ENCODE data around the gene SEPTIN7.

SEPTIN7 gene

DNA sequence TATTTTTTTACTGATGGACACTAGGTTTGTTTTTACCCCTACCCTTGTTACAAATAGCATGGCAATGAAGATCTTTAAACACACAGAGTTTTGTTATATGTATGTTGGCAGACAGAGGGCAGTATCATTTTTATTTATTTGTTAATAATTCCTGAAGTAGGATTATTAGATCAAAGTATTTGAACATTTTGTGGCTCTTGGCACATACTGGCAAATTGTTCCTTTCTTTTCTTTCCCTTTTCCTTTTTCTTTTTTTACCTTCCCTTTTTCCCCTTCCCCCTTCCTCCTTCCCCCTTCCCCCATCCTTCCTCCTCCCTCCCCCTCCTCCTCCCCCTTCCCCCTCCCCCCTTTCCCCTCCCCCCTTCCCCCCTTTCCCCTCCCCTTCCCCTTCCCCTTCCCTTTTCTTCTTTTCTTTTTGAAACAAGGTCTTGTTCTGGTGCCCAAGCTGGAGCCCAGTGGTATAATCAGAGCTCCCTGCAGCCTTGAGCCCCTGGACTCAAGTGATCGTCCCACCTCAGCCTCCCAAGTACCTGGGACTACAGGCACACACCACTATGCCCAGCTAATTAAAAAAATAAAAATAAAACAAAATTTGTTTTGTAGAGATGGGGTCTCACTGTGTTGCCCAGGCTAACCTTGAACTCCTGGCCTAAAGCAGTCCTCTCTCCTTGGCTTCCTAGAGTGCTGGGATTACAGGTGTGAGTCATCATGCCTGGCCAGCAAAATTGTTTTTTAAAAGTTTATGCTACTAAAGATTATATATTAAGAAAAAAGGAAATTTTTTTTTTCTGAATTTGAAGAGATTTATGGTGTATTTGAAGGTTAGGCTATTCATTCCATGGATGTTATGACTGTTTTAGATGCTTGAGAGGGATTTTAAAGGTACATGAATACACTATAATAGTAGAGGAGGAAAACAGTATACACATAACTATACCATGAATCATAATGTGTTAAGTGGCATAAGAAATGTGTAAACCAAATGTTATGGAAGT lies 39.3 kb downstream of the SEPTIN7 start:
- DNase-seq, result no peak

GRCh38 chr7:35846816-35847412 lies 46.1 kb downstream of the SEPTIN7 start:
- no peak for DNase-seq

DNA sequence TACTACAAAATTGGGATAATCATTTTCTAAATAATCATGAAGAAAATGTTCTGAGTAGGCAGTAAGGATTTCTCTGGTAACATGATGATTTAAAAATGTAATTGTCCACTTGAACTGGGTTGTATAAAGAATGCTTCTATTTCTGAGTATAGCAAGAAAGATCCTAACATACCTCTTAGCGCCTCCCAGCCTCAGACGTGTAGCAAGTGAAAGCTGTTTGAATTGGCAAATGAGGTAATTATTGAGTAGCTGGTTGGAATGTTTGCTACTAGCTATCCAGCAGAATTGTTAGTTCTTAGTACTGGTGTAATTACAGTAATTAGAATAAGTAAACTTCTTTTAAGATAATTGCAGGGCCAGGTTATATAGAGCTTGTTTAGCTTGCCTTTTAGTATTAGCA lies 47.9 kb downstream of the SEPTIN7 start:
- DNase-seq, result no peak

- DNase-seq, result no peak
These were observed 48.4 kb downstream of the SEPTIN7 start for GRCh38 chr7:35849158-35849831.

DNA sequence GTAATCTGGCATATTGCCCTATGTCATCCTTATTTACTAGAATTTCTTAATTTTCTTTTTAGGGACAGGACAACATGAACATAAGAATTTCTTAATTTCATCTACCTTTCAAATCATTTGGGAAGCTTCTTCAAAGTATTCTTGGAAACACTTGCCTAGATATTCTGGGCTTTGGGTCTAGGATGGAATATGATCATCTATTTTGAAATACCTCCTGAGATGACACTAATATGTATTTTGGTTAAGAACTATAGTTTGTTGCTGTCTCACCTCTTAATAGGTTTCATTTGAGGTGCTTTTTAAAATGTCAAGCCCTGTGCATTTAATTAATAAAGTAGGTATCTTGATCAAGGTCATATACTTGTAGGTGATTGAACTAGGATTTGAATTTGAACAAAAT lies 49.1 kb downstream of the SEPTIN7 start:
- no peak for DNase-seq
